ENCODE results near the gene TBX18. TPM values are rescaled to one million over a fixed set of nuclear protein-coding genes. Genes with fewer than 3 reads are reported as not detected.
A peak's percentile ranks its signal among the peaks of the same experiment; 100 is the strongest.

The TBX18 gene
- total RNA-seq, 1 experiment from 2014 or later, result 0.15 TPM

DNA sequence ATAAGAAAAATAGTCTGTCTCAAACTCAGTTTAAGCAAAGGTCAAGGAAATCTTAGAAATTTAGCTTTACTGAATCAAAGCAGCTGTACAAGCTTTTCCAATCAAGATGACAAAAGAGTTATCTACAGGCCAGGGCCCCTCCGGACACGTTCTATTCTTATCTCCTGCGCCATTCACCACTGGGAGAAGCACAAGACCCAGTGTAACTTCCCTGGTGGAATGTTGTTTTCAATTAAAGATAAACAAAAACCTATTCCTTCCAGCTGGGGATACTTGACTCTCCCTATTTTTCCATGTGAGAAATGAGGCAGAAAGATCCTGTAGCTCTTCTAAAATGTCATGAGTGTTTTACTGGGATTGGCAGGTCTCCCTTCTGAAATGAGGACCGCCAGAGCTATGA lies 123.3 kb downstream of the TBX18 start:
- Mint-ChIP-seq H3K27me3 (ENCODE audit: low read depth) (no peaks in the 10 kb centered on the region), H3K4me1 (no peaks in the 10 kb centered on the region), H3K9me3 (0 out of 2 replicates have a peak, but pooled peaks cover 5% of the 10 kb centered on the region), H3K4me3 (no peak overlapping the region), H3K36me3 (no peaks in the 10 kb centered on the region), H3K27ac (no peak overlapping the region)
- TF ChIP-seq, protein P1, sequence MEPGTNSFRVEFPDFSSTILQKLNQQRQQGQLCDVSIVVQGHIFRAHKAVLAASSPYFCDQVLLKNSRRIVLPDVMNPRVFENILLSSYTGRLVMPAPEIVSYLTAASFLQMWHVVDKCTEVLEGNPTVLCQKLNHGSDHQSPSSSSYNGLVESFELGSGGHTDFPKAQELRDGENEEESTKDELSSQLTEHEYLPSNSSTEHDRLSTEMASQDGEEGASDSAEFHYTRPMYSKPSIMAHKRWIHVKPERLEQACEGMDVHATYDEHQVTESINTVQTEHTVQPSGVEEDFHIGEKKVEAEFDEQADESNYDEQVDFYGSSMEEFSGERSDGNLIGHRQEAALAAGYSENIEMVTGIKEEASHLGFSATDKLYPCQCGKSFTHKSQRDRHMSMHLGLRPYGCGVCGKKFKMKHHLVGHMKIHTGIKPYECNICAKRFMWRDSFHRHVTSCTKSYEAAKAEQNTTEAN (CRISPR knock-in tag; IDR thresholded peaks at IDR 0.05), result no peak
- ATAC-seq (no peak), DNase-seq (ENCODE audit: low spot score) (no peak)
- ChIA-PET POLR2A (no interaction called here), CTCF (no interaction called here)

GRCh38 chr6:84639396-84639795 lies 125.0 kb downstream of the TBX18 start:
- Mint-ChIP-seq H3K36me3 (no peaks in the 10 kb centered on the region), H3K4me1 (no peaks in the 10 kb centered on the region), H3K27ac (peak overlapping the region; percentile 19; the same call in 1 of the 2 replicates), H3K9me3 (0 out of 2 replicates have a peak, but pooled peaks cover 5% of the 10 kb centered on the region), H3K4me3 (no peak overlapping the region), H3K27me3 (ENCODE audit: low read depth) (no peaks in the 10 kb centered on the region)
- CTCF ChIA-PET, result no interaction called here
- POLR2A ChIA-PET, result no interaction called here
- ATAC-seq (no peak), DNase-seq (ENCODE audit: low spot score) (no peak)
- TF ChIP-seq, protein P2, sequence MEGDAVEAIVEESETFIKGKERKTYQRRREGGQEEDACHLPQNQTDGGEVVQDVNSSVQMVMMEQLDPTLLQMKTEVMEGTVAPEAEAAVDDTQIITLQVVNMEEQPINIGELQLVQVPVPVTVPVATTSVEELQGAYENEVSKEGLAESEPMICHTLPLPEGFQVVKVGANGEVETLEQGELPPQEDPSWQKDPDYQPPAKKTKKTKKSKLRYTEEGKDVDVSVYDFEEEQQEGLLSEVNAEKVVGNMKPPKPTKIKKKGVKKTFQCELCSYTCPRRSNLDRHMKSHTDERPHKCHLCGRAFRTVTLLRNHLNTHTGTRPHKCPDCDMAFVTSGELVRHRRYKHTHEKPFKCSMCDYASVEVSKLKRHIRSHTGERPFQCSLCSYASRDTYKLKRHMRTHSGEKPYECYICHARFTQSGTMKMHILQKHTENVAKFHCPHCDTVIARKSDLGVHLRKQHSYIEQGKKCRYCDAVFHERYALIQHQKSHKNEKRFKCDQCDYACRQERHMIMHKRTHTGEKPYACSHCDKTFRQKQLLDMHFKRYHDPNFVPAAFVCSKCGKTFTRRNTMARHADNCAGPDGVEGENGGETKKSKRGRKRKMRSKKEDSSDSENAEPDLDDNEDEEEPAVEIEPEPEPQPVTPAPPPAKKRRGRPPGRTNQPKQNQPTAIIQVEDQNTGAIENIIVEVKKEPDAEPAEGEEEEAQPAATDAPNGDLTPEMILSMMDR (IDR thresholded peaks at IDR 0.05), result no peak
- TF ChIP-seq ZSCAN18 (CRISPR knock-in tag; IDR thresholded peaks at IDR 0.05) (no peak), IRF1 (CRISPR knock-in tag; IDR thresholded peaks at IDR 0.05) (no peak), ELF4 (CRISPR knock-in tag; IDR thresholded peaks at IDR 0.05; ENCODE audit: low read depth) (no peak), E2F5 (CRISPR knock-in tag; IDR thresholded peaks at IDR 0.05) (no peak)

DNA sequence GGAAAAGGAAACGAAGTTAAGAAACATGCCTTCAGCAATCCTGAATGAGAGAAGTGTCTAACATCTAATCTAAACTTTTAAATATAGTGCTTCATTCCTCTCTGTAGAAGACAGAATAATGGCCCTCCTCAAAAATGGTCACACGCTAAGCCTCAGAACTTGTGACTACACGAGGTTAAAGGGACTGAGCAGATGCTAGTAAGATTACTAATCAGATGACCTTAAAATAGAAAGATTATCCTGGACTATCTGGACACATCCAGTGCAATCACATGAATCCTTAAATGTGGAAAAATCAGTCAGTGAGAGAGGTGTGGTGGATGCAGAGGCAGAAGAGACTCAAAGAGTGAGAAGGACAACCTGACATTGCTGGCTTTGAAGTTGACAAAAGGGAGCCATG lies 126.1 kb downstream of the TBX18 start:
- ChIA-PET CTCF (no interaction called here), POLR2A (no interaction called here)
- DNase-seq (ENCODE audit: low spot score), result no peak
- ATAC-seq, result no peak
- Mint-ChIP-seq H3K27me3 (ENCODE audit: low read depth) (no peaks in the 10 kb centered on the region), H3K9me3 (0 out of 2 replicates have a peak, but pooled peaks cover 5% of the 10 kb centered on the region), H3K27ac (no peak overlapping the region), H3K4me3 (no peak overlapping the region), H3K4me1 (no peaks in the 10 kb centered on the region), H3K36me3 (no peaks in the 10 kb centered on the region)
- TF ChIP-seq, protein P3, sequence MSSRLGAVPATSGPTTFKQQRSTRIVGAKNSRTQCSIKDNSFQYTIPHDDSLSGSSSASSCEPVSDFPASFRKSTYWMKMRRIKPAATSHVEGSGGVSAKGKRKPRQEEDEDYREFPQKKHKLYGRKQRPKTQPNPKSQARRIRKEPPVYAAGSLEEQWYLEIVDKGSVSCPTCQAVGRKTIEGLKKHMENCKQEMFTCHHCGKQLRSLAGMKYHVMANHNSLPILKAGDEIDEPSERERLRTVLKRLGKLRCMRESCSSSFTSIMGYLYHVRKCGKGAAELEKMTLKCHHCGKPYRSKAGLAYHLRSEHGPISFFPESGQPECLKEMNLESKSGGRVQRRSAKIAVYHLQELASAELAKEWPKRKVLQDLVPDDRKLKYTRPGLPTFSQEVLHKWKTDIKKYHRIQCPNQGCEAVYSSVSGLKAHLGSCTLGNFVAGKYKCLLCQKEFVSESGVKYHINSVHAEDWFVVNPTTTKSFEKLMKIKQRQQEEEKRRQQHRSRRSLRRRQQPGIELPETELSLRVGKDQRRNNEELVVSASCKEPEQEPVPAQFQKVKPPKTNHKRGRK (CRISPR knock-in tag; IDR thresholded peaks at IDR 0.05; ENCODE audit: borderline replicate concordance), result no peak
- no peak for TF ChIP-seq ESRRA (CRISPR knock-in tag; IDR thresholded peaks at IDR 0.05; ENCODE audit: borderline replicate concordance)
- TF ChIP-seq, protein P4, sequence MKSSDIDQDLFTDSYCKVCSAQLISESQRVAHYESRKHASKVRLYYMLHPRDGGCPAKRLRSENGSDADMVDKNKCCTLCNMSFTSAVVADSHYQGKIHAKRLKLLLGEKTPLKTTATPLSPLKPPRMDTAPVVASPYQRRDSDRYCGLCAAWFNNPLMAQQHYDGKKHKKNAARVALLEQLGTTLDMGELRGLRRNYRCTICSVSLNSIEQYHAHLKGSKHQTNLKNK (CRISPR knock-in tag; IDR thresholded peaks at IDR 0.05), result no peak
- no peak for TF ChIP-seq CREM (CRISPR knock-in tag; IDR thresholded peaks at IDR 0.05)
- TF ChIP-seq, protein P5, sequence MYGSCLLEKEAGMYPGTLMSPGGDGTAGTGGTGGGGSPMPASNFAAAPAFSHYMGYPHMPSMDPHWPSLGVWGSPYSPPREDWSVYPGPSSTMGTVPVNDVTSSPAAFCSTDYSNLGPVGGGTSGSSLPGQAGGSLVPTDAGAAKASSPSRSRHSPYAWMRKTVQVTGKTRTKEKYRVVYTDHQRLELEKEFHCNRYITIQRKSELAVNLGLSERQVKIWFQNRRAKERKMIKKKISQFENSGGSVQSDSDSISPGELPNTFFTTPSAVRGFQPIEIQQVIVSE (CRISPR knock-in tag; IDR thresholded peaks at IDR 0.05; ENCODE audit: borderline replicate concordance), result no peak

Measured in WTC11 (cell line).